RWPE2 (cell line): ENCODE results near the gene MTA3.
A peak's percentile ranks its signal among the peaks of the same experiment; 100 is the strongest.

Experiments
- ATAC-seq: fragments of 200-7000 bp; cut with Tn5 transposase; 3 replicates; pipeline ENCODE4 v1.9.1; 2021; ENCODE audit warnings: low read depth
- DNase-seq: peaks from one replicate; pipeline ENCODE4 v3.0.0-alpha.2; 2020; ENCODE audit warnings: low spot score
- H3K27ac ChIP-seq: fragments of 450-650 bp; 2 replicates; pipeline ENCODE4 v1.5.1; 2017; ENCODE audit warnings: mild to moderate bottlenecking; ENCODE audit not compliant: poor library complexity, severe bottlenecking
- H3K27me3 ChIP-seq: fragments of 250-450 bp; sonication (Bioruptor Pico); 2 replicates; pipeline ENCODE4 v1.5.1; 2021; ENCODE audit warnings: mild to moderate bottlenecking, moderate library complexity; ENCODE audit not compliant: insufficient read depth, poor library complexity, severe bottlenecking
- H3K36me3 ChIP-seq: fragments of 250-450 bp; sonication (Bioruptor Pico); 2 replicates; pipeline ENCODE4 v1.5.1; 2020; ENCODE audit warnings: low read depth, mild to moderate bottlenecking, moderate library complexity
- H3K4me1 ChIP-seq: fragments of 250-450 bp; sonication (Bioruptor Pico); 2 replicates; pipeline ENCODE4 v1.5.1; 2021; ENCODE audit warnings: mild to moderate bottlenecking, moderate library complexity; ENCODE audit not compliant: insufficient read depth, poor library complexity, severe bottlenecking
- H3K4me3 ChIP-seq: fragments of 250-450 bp; sonication (Bioruptor Pico); 2 replicates; pipeline ENCODE4 v1.5.1; 2021; ENCODE audit warnings: mild to moderate bottlenecking, moderate library complexity; ENCODE audit not compliant: severe bottlenecking
- H3K9me3 ChIP-seq: fragments of 250-450 bp; sonication (Bioruptor Pico); 2 replicates; pipeline ENCODE4 v1.5.1; 2021; ENCODE audit warnings: mild to moderate bottlenecking, moderate library complexity; ENCODE audit not compliant: severe bottlenecking
- CTCF ChIP-seq: fragments of 450-650 bp; IDR thresholded peaks from one replicate; pipeline ENCODE4 v1.5.1; 2017; ENCODE audit warnings: mild to moderate bottlenecking, moderate library complexity; ENCODE audit not compliant: poor library complexity, severe bottlenecking

The MTA3 gene

GRCh38 chr2:42659609-42660008 is 91.2 kb downstream of the MTA3 start:
- no peak for TF ChIP-seq CTCF
- H3K4me3 ChIP-seq = no peak overlapping the region
- no peaks in the 10 kb centered on the region for H3K9me3 ChIP-seq
- ATAC-seq = no peak
- no peaks in the 10 kb centered on the region for H3K27me3 ChIP-seq
- DNase-seq = no peak
- H3K36me3 ChIP-seq = peaks cover 20% of the 10 kb centered on the region
- H3K4me1 ChIP-seq = no peaks in the 10 kb centered on the region
- H3K27ac ChIP-seq = no peak overlapping the region

- Histone ChIP-seq H3K27ac (no peak overlapping the region), H3K27me3 (no peaks in the 10 kb centered on the region), H3K9me3 (no peaks in the 10 kb centered on the region), H3K36me3 (peaks cover 15% of the 10 kb centered on the region), H3K4me3 (no peak overlapping the region), H3K4me1 (no peaks in the 10 kb centered on the region)
- peak; percentile 96 for TF ChIP-seq CTCF
- DNase-seq (no peak), ATAC-seq (peak; percentile 73)
Measured at GRCh38 chr2:42663106-42663780, 94.8 kb downstream of the MTA3 start.

GRCh38 chr2:42663828-42664227 is 95.4 kb downstream of the MTA3 start:
- Histone ChIP-seq H3K27ac (no peak overlapping the region), H3K4me3 (no peak overlapping the region), H3K9me3 (no peaks in the 10 kb centered on the region), H3K27me3 (no peaks in the 10 kb centered on the region), H3K4me1 (no peaks in the 10 kb centered on the region), H3K36me3 (peaks cover 15% of the 10 kb centered on the region)
- ATAC-seq = no peak
- no peak for TF ChIP-seq CTCF
- no peak for DNase-seq

- H3K27me3 ChIP-seq = no peaks in the 10 kb centered on the region
- no peak overlapping the region for H3K4me3 ChIP-seq
- H3K9me3 ChIP-seq = no peaks in the 10 kb centered on the region
- H3K36me3 ChIP-seq = no peaks in the 10 kb centered on the region; the same call in 1 of the 2 replicates
- no peak overlapping the region for H3K27ac ChIP-seq
- no peaks in the 10 kb centered on the region for H3K4me1 ChIP-seq
- no peak for ATAC-seq
- no peak for DNase-seq
- no peak for TF ChIP-seq CTCF
Measured at GRCh38 chr2:42673989-42674579, 105.7 kb downstream of the MTA3 start.

- no peak overlapping the region for H3K4me3 ChIP-seq
Measured at GRCh38 chr2:42675815-42676214, 107.4 kb downstream of the MTA3 start.

More at GRCh38 chr2:42675815-42676214, 107.4 kb downstream of the MTA3 start:
- no peaks in the 10 kb centered on the region for H3K36me3 ChIP-seq
- H3K9me3 ChIP-seq = no peaks in the 10 kb centered on the region
- H3K27me3 ChIP-seq = no peaks in the 10 kb centered on the region
- no peaks in the 10 kb centered on the region for H3K4me1 ChIP-seq
- ATAC-seq (no peak), DNase-seq (no peak)
- H3K27ac ChIP-seq = no peak overlapping the region
- TF ChIP-seq CTCF = no peak
